GM21447 (cell line): ENCODE data around the gene EXD3.

Source experiments
- ATAC-seq: cut with Tn5 transposase; IDR thresholded peaks from one replicate; pipeline ENCODE4 v1.9.1; 2021; ENCODE audit not compliant: unreplicated experiment

EXD3 gene

DNA sequence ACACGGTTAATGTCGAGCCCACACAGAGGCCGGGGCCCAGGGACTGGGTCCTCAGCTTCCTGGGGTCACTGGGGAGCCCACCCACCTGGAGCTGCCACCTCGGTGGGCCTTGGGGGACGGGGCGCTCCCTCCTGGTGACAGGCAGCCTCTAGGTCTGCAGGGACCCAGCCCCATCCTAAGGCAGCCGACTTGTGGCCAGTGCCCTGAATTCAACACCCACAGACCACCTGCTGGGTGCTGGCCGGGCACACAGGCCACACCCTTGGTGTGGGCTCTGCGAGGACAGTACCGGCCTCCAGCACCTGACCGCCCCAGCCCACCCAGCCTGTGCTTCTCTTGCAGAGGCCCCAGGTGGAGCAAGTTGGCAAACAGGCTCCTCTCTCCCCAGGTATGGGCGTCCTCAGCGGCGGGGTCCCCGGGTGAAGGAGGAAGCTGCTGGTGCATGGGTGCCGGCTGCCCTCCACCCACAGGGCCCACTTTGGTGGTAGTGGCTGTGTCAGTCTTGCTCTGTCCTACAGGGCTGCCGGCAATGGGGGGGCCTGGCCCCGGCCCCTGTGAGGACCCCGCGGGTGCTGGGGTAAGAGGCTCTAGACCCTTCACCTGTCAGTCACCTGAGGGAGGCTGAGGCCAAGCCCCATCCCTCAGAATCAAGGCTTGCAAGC is 9.9 kb upstream of the EXD3 start:
- ATAC-seq, result no peak

DNA sequence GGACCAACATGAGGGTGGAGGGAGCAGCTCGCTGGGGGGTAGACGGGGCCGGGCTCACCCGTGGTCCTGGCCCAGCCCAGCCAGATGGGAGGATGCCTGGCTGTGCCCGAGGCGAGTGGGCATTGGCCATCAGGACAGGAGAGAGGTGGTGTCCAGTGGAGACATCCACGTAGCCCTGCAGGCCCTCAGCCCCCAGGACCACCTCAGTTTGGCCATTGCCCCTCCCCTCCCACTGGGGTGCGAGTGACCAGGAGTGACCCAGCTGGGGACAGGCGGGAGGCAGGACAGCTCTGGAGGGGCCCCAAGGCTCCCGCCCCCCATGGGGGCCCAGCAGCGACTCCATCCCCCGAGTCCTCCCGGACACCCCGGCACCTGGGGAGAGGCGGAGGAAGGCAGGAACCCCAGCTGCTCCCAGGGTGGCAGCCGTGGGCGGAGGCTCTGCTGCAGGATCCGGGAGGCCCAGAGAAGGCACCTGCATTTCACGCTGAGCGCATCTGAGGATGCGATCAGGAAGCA is 8.5 kb upstream of the EXD3 start:
- no peak for ATAC-seq

DNA sequence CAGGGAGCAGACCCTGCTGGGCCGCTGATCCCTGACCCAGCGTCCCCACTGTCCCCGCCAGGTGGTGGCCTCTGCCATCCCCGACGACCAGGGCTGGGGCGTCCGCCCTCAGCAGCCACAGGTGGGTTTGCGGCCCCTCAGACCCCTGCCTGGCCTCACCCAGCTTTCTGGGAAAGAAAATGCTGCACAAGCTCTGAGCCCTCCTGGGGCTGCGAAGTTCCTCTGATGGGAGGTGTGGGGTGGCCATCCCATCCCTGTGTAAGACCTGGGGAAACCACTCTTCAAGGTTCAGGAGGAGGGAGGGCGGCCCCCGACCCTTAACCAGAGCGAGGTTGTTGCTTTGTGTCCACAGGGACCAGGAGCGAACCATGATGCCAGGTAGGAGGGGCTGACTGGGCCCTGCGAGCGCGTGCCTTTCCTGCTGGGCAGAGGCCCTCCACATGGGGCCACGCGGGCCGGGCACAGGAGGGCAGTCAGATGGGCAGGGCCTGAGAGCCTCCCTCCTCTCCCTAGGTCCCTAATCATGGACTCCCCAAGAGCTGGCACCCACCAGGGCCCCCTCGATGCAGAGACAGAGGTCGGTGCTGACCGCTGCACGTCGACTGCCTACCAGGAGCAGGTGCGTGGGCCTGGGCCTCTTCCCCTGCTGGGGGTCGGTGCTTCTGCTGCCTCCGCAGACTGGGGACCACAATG is 7.9 kb upstream of the EXD3 start:
- ATAC-seq, result no peak

DNA sequence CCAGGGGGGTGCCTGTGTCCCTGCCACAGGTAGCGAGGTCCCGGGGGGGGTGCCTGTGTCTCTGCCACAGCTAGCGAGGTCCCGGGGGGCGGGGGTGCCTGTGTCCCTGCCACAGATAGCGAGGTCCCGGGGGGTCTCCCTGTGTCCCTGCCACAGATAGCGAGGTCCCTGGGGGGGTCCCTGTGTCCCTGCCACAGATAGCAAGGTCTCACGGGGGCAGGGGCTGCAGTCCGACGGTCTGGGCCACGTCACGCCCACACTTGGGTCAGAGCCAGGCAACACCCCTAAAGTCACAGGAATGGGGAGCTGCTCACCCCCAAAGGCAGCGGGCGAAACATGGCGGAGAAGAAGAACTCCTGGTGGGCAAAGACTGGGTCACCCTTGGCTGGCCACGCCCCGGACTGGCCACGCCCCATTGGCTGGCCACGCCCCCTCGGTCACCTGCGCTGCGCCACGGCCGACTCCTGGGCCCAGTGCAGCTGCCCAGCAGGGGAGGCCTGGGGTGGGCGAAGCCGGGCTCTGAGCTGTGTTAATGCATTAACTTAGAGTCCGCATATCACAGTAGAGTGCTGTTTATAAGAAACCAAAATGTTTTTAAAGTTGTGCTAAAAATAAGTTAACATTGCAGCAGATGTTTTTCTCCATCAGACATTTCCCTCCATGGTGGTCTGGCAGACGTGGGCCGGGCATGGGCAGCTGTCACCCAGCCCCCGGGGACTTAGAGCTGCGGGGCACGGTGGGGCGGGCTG is 7.2 kb upstream of the EXD3 start:
- no peak for ATAC-seq

DNA sequence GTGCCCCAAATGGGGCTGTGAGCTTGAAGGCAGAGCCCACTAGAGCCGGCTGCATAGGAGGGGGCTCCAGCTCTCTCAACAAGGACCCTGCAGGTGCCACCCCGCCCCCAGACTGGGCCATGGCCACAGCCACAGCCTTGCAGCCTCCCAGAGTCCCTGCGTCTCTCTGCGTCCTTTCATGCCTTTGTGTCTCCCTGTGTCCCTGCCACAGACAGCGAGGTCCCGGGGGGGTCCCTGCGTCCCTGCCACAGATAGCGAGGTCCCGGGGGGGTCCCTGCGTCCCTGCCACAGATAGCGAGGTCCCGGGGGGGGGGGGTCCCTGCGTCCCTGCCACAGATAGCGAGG is 6.6 kb upstream of the EXD3 start:
- ATAC-seq, result no peak

DNA sequence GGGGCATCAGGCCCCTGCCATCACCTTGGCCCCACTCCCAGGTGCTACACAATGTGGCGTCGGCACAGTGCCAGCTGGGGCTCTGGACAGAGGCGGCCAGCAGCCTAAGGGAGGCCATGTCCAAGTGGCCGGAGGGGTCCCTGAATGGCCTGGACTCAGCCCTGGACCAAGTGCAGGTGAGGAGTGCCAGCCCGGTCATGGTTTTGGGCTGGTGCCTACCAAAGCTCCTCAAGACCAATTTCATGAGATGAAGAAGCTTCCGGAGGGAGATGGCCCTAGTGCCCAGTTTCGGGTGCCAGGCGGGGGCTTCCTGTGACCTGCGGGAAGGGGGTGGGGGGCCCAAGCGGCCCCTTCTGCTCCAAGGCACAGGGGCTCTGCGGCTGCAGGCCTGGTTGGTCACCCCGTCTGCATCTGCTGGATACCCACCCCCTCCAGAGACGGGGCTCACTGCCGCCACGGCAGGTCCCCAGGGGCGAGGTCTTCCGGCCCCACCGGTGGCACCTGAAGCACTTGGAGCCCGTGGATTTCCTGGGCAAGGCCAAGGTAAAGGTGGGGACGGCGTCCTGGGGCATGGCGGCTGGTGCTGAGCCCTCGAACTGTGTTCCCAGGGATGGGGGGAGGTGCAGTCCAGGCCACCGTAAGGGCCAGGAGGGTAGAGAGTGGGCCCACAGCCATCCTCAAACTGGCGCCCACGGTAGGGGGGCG is 6.0 kb upstream of the EXD3 start:
- no peak for ATAC-seq

DNA sequence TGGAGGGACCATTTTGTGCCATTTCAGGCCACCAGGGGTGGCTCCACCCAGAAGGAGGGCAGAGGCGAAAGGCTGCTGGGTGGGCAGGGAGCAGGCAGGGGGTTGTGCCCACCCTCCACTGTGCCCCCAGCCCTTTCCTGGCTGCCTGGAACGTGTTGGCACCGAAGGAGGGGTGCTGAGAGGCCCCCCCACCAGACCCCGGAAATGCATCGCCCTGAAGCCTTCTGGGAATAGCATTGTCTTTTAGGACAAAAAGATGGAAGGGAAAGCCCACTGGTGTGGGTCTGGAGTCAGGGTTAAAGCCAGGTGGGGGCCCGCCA is 5.3 kb upstream of the EXD3 start:
- ATAC-seq, result no peak

DNA sequence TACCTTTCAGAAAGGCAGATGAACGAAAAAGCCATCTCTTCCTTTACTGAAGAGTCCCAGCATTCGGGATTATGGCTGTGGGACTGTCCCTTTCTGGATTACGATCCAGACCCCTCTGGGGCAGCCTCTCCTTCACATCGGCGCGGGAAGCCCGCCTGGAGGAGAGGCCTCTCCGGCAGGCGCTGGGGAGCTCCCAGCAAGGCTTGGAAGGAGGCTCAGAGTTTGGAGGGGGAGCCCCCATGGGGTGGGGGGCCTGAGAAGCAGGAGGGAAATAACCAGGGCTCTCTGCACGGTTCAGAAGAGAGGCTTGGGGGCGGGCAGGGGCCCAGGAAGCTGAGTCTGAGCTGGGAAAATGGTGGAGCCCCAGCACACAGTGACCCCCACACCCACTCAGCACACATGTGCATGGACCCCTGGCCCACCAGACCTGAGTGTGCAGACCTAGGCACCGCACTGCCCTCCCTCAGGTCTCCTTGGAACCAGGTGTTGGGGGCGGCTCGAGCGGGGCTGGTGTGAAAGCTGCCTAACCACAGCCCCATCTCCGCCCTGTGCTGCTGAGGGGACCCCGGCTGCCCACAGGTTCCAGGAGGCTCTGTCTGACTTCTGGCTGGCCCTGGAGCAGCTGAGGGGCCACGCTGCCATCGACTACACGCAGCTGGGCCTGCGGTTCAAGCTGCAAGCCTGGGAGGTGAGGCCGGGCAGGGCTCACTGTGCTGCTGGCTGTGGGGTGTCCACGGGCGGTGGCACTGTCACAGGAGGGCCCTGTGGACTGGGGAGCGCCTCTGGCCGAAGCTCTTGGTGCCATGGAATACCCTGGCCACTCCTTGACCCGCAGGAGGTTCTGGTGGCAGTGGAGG is 4.7 kb upstream of the EXD3 start:
- ATAC-seq, result no peak

DNA sequence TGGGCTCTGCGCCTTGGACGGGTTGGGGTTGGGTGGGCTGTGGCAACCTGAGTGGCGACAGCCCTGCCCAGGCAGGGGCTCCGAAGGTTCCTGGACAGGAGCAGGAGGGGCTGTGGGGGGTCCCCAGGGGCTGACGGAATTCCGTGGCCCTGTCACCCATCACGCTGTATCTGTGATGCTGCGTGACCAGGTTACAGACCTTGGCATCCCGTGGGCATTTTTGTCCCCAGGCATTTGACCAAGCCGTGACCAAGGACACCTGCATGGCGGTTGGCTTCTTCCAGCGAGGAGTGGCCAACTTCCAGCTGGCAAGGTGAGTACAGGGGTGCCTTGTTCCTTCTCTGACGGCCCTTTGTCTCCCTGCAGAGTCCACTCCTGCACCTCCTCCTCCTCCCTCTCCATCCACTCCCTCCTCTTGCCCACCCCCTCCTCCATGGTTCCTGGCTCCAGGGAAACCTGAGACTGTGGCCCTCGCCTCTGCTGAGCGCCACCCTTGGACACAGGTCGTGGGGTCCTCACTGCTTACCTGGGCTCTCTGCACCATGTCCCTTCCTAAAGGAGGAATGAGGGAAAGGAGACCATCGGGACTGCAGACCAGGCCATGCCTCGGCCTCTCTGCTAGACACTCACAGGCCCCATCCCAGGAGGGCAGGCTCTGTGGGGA is 3.2 kb upstream of the EXD3 start:
- no peak for ATAC-seq

DNA sequence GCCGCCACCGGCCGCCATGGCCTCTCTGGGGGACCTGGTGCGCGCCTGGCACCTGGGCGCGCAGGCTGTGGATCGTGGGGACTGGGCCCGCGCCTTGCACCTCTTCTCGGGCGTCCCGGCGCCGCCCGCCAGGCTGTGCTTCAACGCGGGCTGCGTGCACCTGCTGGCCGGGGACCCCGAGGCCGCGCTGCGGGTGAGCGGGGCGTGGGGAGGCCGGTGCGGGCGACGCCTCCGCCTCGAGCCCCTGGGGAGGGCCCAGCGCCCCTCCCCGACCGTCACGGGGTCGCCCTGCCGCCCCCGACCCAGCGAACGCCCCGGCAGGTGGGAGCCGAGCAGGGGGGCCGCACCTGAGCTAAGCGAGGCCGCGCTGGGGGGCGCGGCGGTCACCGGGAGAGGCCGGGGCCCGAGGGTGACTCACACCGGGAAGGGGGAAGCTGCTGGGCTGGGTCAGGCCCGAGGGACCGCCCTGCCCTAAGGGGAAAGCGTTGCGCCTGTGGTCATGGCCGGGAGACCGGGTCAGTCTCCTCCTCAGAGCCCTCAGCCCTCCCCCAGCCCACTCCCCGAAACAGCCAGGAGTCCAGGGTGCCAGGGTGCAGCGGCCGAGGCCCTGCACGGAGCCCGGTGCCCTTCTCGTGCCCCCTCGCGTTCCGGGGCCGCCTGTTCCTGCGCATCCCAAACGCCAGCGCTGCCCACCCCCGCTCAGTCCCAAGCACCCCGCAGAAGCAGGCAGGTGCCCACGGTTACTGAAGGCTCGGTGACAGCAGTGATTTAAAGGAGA is 741 bp upstream of the EXD3 start:
- no peak for ATAC-seq

DNA sequence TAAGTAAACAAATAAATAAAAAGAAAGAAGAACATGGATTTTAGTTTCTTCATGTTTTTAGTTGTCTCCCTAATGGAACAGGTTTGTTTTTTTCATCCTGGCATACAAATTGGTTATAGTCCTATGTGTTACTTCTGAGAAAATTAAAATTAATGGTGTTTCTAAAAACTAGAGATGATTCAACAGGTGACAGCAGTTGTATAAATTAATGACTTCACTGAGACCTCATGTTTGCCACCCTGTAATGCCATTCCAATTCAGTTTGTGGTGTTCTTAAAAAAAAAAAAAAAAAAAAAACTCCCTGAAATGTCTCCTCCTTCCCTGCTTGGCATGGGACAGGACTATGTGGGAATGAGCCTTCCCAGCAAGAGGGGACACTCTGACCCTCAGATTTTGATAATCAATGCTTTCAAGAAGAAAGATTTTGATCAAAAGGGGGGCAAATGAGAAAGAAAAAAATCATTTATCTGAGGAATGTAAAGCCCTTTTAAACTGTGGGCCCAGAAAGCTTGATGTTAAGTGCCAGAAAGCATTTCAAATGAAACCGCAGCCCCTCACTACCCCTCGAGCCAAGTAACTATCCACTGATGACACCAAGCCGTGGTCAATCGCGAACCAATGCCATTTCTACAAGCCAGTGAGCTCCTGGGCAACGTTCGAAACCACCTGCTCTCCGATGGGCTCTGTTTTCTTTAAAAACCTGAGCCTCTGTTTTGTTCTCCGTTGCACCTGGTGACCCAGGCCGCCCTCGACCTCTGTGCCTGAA is 941 bp downstream of the EXD3 start:
- ATAC-seq, result no peak

DNA sequence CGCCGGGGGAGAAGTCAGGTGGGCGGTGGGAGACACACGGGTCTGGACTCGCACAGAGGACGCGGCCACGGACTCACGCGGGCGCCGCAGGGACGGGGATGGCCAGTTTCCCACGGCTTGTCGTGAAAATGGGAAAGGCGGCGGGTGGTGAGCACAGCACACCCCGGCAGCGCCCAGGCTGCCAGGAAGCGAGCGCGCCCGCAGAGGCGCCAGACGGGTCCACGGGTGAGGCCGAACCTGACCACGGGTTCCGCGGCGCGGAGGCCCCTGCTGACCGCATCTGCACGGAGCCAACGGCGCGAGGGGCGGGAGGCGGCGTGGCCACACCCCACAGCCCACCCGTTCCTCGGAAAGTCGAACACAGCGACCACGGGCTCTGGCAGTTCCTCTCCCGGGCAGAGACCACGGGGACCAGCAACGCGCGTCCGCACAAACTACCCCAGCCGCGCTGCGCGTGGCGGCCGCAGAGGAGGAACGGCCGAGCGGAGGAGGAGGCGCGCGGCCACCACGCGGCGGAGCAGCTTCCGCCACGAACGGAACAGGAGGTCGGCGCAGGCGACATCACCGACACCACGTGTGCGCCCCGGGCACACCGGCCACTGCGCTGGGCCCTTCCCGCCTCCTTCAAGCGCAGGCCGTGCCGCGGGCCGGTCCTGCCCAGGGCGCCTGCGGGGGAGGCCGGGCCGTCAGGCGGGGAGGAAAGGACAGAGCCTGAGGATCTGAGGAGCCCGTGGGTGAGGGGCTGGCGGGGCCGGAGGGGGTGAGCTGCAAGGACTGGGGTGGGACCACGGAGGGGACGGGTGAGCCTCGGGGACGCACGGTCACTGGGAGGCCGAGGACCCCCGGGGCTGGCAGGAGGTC is 5.6 kb downstream of the EXD3 start:
- no peak for ATAC-seq

DNA sequence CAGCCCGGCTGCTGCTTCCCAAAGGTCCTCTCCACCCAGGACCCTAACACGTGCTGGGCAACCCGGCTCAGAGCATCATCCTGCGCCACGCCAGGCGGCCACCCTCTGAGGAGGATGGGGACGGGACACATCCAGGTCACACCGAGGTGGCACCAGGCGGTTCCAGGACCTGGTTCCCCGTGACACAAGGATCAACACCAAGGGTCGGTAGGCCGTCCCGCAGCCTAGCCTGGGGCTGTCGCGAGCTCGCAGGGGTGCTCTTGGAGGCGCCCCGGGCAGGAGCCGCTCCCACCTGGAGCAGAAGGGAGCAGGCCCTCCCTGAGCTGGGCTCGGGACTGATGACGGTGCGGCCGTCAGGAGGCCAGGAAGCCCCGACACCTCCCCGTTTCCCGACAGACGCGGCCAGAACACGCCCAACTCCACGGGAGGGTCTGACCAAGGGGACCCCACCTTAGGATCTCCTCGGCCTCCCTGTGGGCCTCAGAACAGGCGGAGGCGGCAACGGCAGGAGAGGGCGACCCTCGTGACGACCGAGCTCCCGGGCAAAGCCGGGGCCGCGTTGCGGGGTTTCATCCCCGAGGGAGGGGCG is 6.3 kb downstream of the EXD3 start:
- no peak for ATAC-seq

DNA sequence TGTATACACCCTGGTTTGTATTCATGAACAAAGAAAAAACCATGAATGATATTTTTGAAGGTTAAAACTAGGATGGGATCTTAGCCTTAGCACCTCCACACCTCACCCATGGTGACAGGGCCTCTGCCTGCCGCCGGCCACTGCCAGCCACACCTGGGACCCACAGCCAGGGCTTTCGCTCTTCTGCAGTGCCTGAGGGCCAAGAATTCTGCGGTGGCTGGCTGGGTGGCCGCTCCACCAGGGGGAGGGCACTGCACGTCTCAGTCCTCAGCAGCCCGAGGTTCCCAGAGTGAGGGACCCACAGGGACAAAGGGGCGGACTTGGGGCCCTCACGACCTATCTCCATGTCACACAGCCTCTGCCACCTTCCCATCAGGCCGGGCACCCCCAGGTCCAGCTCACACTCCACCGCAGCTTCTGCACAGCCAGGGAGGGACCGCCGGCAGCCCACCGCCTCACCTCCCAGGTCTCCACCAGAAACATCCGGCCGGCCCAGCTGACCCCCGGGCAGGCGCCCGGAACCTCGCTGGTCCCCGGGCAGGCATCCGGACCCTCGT is 6.9 kb downstream of the EXD3 start:
- ATAC-seq, result no peak

DNA sequence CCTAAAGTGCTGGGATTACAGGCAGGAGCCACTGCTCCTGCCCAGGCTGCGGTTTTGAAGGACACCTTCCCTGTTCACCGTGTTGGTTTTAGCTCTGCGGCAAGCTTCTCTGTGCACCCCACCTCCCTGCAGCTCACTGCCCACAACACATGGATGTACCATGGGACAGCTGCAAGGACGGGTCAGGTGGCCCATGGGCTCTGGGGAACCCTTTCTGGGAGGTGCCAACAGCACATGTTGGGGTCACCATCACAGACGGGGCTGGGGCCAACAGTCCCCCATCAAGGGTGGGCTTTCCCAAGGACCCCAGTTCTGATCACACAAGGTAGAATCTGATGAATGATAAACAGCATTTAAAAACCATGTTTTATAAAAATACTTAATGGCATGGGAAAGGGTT is 7.5 kb downstream of the EXD3 start:
- ATAC-seq, result no peak

DNA sequence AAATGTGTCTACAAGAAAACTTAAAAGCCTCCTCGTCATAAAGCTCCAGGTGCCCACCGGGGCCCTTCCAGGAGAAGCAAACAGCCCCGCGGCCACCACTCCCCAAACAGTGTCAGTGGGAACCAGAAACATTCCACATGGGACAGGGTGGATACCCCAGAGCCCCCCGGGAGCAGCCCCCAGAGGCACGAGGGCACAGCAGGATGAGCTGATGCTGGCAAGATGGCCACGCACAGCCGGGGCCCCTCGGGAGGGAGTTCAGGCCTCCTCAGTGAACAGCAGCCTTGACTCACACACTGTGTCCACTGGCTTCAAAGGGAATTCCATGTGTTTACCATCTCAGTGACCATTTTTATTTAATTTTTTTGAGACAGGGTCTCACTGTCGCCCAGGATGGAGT is 10.5 kb downstream of the EXD3 start:
- no peak for ATAC-seq
